Fibroblast of the aortic adventitia (primary cell): Measurements from ENCODE around the gene SERINC3. TPM values are rescaled to one million over a fixed set of nuclear protein-coding genes. Genes with fewer than 3 reads are reported as not detected.
"Not testable (repeated sequence)": the region's sequence is repeated elsewhere in the genome, so short reads cannot be mapped to it uniquely, and the experiment has no call there.

Source experiments
- DNase-seq: peaks from one replicate; pipeline ENCODE4 v3.0.0-alpha.2; 2010; ENCODE audit warnings: low read depth
- H3K4me3 ChIP-seq: 2 replicates; pipeline ENCODE4 v1.5.1; 2011; ENCODE audit warnings: low read depth, mild to moderate bottlenecking, control low read depth, low read length, moderate library complexity
- CTCF ChIP-seq: IDR thresholded peaks from 2 replicates; pipeline ENCODE4 v1.5.1; 2011; ENCODE audit warnings: mild to moderate bottlenecking, low read length, control low read depth, inconsistent platforms; ENCODE audit not compliant: insufficient read depth
- total RNA-seq: library from RNA; depleted of rRNA; stranded (reverse); fragments of >200 nt; gene quantifications from 2 replicates; pipeline ENCODE4 v1.2.3, GENCODE V29; 2012; ENCODE audit warnings: low replicate concordance

SERINC3 gene
- 113 and 160 TPM in 2 replicates for total RNA-seq

- H3K4me3 ChIP-seq, result peak within 1 kb of the TSS; percentile 99
- DNase-seq, result peak; percentile 95
- peak; percentile 20 for TF ChIP-seq CTCF
Measured at GRCh38 chr20:44521484-44522481, at the start of gene SERINC3. Gene SERINC3, minus strand, starts transcription at chr20:44522070. Its CDS starts 119 bp downstream, at chr20:44521951.

GRCh38 chr20:44571362-44571988 is 49.6 kb upstream of the SERINC3 start:
- no peak for TF ChIP-seq CTCF
- DNase-seq, result no peak
- no peak overlapping the region for H3K4me3 ChIP-seq

GRCh38 chr20:44570367-44570766 is 48.5 kb upstream of the SERINC3 start:
- TF ChIP-seq CTCF, result no peak
- H3K4me3 ChIP-seq, result no peak overlapping the region
- no peak for DNase-seq

GRCh38 chr20:44566811-44567210 is 44.9 kb upstream of the SERINC3 start:
- no peak overlapping the region for H3K4me3 ChIP-seq
- TF ChIP-seq CTCF, result no peak
- DNase-seq, result no peak

- H3K4me3 ChIP-seq, result no peak overlapping the region
- DNase-seq, result no peak
- TF ChIP-seq CTCF, result no peak
Measured at GRCh38 chr20:44566018-44566417, 44.1 kb upstream of the SERINC3 start.

GRCh38 chr20:44561876-44562275 is 40.0 kb upstream of the SERINC3 start:
- DNase-seq, result no peak
- H3K4me3 ChIP-seq, result no peak overlapping the region
- no peak for TF ChIP-seq CTCF

- DNase-seq, H3K4me3 ChIP-seq: not testable (repeated sequence)
Measured at GRCh38 chr20:44560818-44561217, 38.9 kb upstream of the SERINC3 start.
